Astrocyte (in vitro differentiated cells and primary cell): Measurements from ENCODE around the gene SGIP1. TPM values are rescaled to one million over a fixed set of nuclear protein-coding genes. Genes with fewer than 3 reads are reported as not detected.
A peak's percentile ranks its signal among the peaks of the same experiment; 100 is the strongest.

Experiments
- DNase-seq: peaks from one replicate; pipeline ENCODE4 v3.0.0-alpha.2; 2010; ENCODE audit warnings: low read depth
- FAIRE-seq: peaks from 2 replicates; lab custom pipeline; 2011; peaks lifted over from hg19 to GRCh38; lab: Jason Lieb, UNC
- H2AFZ ChIP-seq: 2 replicates; pipeline ENCODE4 v1.6.0; 2012; ENCODE audit warnings: low read depth, low read length, inconsistent platforms
- H3K27ac ChIP-seq: 2 replicates; pipeline ENCODE4 v1.5.1; 2011; ENCODE audit warnings: low read depth, low read length, inconsistent platforms
- H3K27me3 ChIP-seq: 2 replicates; pipeline ENCODE4 v1.6.0; 2011; ENCODE audit warnings: low read length, inconsistent platforms; ENCODE audit not compliant: insufficient read depth
- H3K36me3 ChIP-seq: 2 replicates; pipeline ENCODE4 v1.5.1; 2011; ENCODE audit warnings: low read length, inconsistent platforms; ENCODE audit not compliant: insufficient read depth
- H3K4me1 ChIP-seq: 2 replicates; pipeline ENCODE4 v1.5.1; 2011; ENCODE audit warnings: low read length, inconsistent platforms; ENCODE audit not compliant: insufficient read depth
- H3K4me2 ChIP-seq: 2 replicates; pipeline ENCODE4 v1.6.0; 2012; ENCODE audit warnings: low read length, inconsistent platforms
- H3K4me3 ChIP-seq: 2 replicates; pipeline ENCODE4 v1.5.1; 2011; ENCODE audit warnings: low read depth, mild to moderate bottlenecking, low read length, inconsistent platforms; ENCODE audit not compliant: insufficient read depth
- H3K79me2 ChIP-seq: 2 replicates; pipeline ENCODE4 v1.6.0; 2012; ENCODE audit warnings: mild to moderate bottlenecking, low read length, inconsistent platforms; ENCODE audit not compliant: insufficient read depth
- H3K9ac ChIP-seq: 2 replicates; pipeline ENCODE4 v1.6.0; 2012; ENCODE audit warnings: mild to moderate bottlenecking, low read length, inconsistent platforms
- H3K9me3 ChIP-seq: 2 replicates; pipeline ENCODE4 v1.5.1; 2012; ENCODE audit warnings: low read depth, mild to moderate bottlenecking, low read length, inconsistent platforms; ENCODE audit not compliant: insufficient read depth
- H4K20me1 ChIP-seq: 2 replicates; pipeline ENCODE4 v1.6.0; 2012; ENCODE audit warnings: low read length, inconsistent platforms; ENCODE audit not compliant: insufficient read depth
- H3K27ac Mint-ChIP-seq: one replicate; pipeline ENCODE4 v1.8.0; 2021; ENCODE audit warnings: mild to moderate bottlenecking, mixed read lengths; ENCODE audit not compliant: unreplicated experiment
- H3K27me3 Mint-ChIP-seq: one replicate; pipeline ENCODE4 v1.8.0; 2021; ENCODE audit warnings: low read depth, mixed read lengths; ENCODE audit not compliant: unreplicated experiment
- H3K36me3 Mint-ChIP-seq: one replicate; pipeline ENCODE4 v1.8.0; 2021; ENCODE audit warnings: low read depth, mixed read lengths; ENCODE audit not compliant: unreplicated experiment
- H3K4me1 Mint-ChIP-seq: one replicate; pipeline ENCODE4 v1.8.0; 2021; ENCODE audit warnings: low read depth, mixed read lengths; ENCODE audit not compliant: unreplicated experiment
- H3K4me3 Mint-ChIP-seq: one replicate; pipeline ENCODE4 v1.8.0; 2021; ENCODE audit warnings: mild to moderate bottlenecking, moderate library complexity, mixed read lengths; ENCODE audit not compliant: unreplicated experiment
- H3K9me3 Mint-ChIP-seq: one replicate; pipeline ENCODE4 v1.8.0; 2021; ENCODE audit warnings: mild to moderate bottlenecking, mixed read lengths; ENCODE audit not compliant: unreplicated experiment
- EZH2 ChIP-seq: IDR thresholded peaks from 2 replicates; pipeline ENCODE4 v1.6.1; 2012; ENCODE audit warnings: mild to moderate bottlenecking, low read length, inconsistent platforms; ENCODE audit not compliant: insufficient read depth
- total RNA-seq: library from RNA; stranded (reverse); gene quantifications from 2 replicates; pipeline ENCODE4 v1.2.1, GENCODE V29; 2021
- TF ChIP-seq, protein P1 (sequence below): IDR thresholded peaks from 2 replicates; pipeline ENCODE4 v1.5.1; 2011; ENCODE audit warnings: low read depth, mild to moderate bottlenecking, inconsistent platforms, low read length, moderate library complexity; ENCODE audit not compliant: insufficient read depth

Gene SGIP1
- total RNA-seq, 1 donor from 2014 or later = 8.8 TPM

DNA sequence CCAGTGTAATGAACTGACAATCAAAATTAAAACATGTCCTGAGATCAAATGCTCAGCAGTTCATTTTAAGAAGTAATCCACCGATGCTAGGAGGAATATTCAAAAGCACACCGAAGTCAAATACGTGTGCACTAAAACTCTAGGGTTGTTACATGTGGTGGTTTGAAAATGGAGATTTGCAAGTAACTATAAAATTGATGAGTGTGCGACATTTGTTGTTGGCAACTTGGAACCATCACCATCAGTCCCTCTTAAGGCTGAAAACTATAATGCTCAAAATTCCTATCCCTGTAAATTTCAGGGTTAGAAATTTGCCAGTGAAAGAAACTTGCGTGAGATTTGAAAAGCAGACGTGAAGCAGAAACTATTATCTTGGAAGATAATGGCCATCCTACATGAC lies 13.3 kb upstream of the SGIP1 start:
- Histone ChIP-seq H3K27me3 (no peaks in the 10 kb centered on the region), H3K9me3 (no peaks in the 10 kb centered on the region), H3K4me1 (no peaks in the 10 kb centered on the region), H3K27ac (no peak overlapping the region), H3K36me3 (no peaks in the 10 kb centered on the region), H3K4me2 (no peak overlapping the region), H3K9ac (no peak overlapping the region), H3K79me2 (no peaks in the 10 kb centered on the region), H3K4me3 (no peak overlapping the region), H4K20me1 (no peaks in the 10 kb centered on the region), H2AFZ (no peak overlapping the region)
- no peaks in the 10 kb centered on the region for H3K27me3 Mint-ChIP-seq
- no peak overlapping the region for H3K4me3 Mint-ChIP-seq
- FAIRE-seq (no peak), DNase-seq (no peak)
- H3K36me3 Mint-ChIP-seq = no peaks in the 10 kb centered on the region
- H3K9me3 Mint-ChIP-seq = no peaks in the 10 kb centered on the region
- peaks cover 29% of the 10 kb centered on the region for H3K4me1 Mint-ChIP-seq
- TF ChIP-seq EZH2 = no peak
- no peak overlapping the region for H3K27ac Mint-ChIP-seq

DNA sequence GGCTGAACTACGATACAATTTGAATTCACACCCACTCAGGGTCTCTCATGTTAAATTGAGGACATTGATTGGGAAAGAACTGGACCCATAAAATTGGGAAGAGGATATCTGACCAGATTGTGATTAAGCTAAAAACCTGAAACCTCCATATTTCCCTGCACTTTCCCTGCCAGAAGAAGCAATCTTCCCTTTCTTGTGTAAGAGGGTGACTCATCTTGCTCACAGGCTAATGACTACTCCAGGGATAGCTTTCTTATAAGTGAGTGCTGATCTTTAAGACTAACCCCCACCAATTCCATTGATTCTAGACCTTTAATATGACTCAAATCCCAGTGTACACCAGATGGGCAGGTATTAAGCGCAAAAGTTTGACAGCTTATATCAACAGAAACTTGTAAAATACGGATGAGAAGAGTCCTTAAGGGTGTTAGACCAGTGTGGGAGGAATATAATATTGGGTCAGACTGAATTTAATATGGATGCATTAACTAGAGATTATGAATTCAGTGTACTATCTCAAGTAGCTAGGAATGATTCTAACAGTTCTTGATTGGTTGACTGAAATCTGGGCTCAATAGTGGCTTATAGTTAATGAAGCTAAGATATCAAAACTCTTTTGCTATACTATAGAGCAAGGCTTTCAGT lies 12.1 kb upstream of the SGIP1 start:
- Mint-ChIP-seq H3K4me1 (peaks cover 29% of the 10 kb centered on the region), H3K27me3 (no peaks in the 10 kb centered on the region), H3K4me3 (no peak overlapping the region), H3K27ac (no peak overlapping the region), H3K9me3 (no peaks in the 10 kb centered on the region), H3K36me3 (no peaks in the 10 kb centered on the region)
- no peaks in the 10 kb centered on the region for H4K20me1 ChIP-seq
- FAIRE-seq (peak; percentile 81), DNase-seq (peak; percentile 90)
- H3K27ac ChIP-seq = no peak overlapping the region
- no peak overlapping the region for H3K9ac ChIP-seq
- no peak overlapping the region for H3K4me3 ChIP-seq
- no peaks in the 10 kb centered on the region for H3K27me3 ChIP-seq
- H3K4me2 ChIP-seq = peak overlapping the region; percentile 14
- no peaks in the 10 kb centered on the region for H3K36me3 ChIP-seq
- H2AFZ ChIP-seq = no peak overlapping the region
- H3K9me3 ChIP-seq = no peaks in the 10 kb centered on the region
- TF ChIP-seq, protein P1, sequence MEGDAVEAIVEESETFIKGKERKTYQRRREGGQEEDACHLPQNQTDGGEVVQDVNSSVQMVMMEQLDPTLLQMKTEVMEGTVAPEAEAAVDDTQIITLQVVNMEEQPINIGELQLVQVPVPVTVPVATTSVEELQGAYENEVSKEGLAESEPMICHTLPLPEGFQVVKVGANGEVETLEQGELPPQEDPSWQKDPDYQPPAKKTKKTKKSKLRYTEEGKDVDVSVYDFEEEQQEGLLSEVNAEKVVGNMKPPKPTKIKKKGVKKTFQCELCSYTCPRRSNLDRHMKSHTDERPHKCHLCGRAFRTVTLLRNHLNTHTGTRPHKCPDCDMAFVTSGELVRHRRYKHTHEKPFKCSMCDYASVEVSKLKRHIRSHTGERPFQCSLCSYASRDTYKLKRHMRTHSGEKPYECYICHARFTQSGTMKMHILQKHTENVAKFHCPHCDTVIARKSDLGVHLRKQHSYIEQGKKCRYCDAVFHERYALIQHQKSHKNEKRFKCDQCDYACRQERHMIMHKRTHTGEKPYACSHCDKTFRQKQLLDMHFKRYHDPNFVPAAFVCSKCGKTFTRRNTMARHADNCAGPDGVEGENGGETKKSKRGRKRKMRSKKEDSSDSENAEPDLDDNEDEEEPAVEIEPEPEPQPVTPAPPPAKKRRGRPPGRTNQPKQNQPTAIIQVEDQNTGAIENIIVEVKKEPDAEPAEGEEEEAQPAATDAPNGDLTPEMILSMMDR = no peak
- no peaks in the 10 kb centered on the region for H3K79me2 ChIP-seq
- no peaks in the 10 kb centered on the region for H3K4me1 ChIP-seq

DNA sequence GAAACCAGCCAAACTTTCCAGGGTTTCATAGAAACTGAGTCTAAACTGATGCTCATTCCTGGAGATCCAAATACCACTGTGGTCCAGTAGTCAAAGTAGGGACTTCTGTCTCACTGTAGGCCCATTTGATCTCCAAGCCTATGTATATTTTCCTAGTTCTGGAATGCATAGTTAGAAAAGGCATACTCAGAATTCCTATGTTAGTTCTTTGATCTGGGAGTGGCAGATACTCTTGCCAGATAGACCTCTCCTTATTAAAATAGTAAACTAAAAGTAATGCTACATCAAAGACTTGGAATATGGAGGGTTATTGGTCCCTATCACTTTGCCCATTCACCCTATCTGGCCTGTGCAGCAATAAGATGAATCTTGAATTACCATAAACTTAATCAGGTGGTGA lies 10.4 kb upstream of the SGIP1 start:
- H3K27ac ChIP-seq = no peak overlapping the region
- no peaks in the 10 kb centered on the region for H3K36me3 ChIP-seq
- no peak overlapping the region for H3K27ac Mint-ChIP-seq
- TF ChIP-seq, protein P1 = no peak
- TF ChIP-seq EZH2 = no peak
- H3K9ac ChIP-seq = no peak overlapping the region
- no peaks in the 10 kb centered on the region for H3K36me3 Mint-ChIP-seq
- no peak overlapping the region for H3K4me2 ChIP-seq
- H3K4me3 ChIP-seq = no peak overlapping the region
- no peaks in the 10 kb centered on the region for H3K27me3 Mint-ChIP-seq
- peak; percentile 47 for DNase-seq
- H3K4me1 Mint-ChIP-seq = peaks cover 29% of the 10 kb centered on the region
- no peaks in the 10 kb centered on the region for H3K9me3 ChIP-seq
- no peaks in the 10 kb centered on the region for H3K4me1 ChIP-seq
- H3K4me3 Mint-ChIP-seq = no peak overlapping the region
- H3K27me3 ChIP-seq = no peaks in the 10 kb centered on the region
- no peaks in the 10 kb centered on the region for H4K20me1 ChIP-seq
- H3K9me3 Mint-ChIP-seq = no peaks in the 10 kb centered on the region
- no peak overlapping the region for H2AFZ ChIP-seq
- H3K79me2 ChIP-seq = no peaks in the 10 kb centered on the region
- FAIRE-seq = no peak
